Measurements from ENCODE around the gene C16orf86.

C16orf86 gene

DNA sequence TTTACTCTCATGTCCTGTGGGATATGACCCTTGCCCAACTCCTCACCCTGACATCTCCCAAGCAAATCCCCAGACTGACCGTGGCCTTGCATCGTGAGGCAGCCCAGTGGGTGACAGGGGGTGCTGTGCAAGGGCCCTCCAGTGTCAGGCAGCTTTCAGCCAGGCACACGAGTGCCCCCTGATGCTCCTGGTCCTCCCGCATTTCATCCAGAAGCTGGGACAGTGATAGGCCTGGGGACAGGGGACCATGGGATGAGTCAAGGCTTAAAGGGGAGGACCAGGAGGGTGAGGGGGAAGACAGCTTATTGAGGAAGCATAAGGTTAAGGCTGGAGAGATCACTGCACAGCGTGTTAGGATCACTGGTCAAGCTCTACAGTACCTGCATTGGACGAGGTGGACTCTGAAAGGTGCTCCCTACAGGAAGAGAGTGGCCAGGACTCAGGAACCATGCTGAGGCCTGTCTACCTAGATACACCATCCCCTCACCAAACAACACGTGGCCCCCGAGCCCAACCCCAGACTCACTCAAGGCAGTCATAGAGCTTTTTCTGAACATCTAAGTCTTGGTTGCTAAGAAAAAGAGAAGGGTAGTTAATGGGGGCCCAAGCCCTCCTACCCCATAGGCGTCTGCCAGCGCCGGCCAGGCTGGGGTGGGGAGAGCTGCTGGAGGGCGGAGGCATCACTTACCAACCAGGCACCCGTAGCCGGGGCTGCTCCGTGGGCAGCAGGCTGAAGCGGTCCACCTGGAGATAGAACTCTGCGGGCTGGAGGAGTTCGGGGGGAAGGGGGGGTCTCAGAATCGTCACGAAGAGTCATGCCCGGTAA is 7.6 kb upstream of the C16orf86 start:
- Histone ChIP-seq H2AFZ (ENCODE audit: low read depth, low read length, severe bottlenecking) (no peak overlapping the region), H3K4me2 (ENCODE audit: low read depth, low read length, poor library complexity, severe bottlenecking) (peak overlapping the region; percentile 64), H3K27ac (ENCODE audit: low read depth, low read length) (peak overlapping the region; percentile 37; the same call in 1 of the 2 replicates), H3K9ac (ENCODE audit: low read length) (peak overlapping the region; percentile 71), H4K20me1 (ENCODE audit: low read depth, low read length) (no peaks in the 10 kb centered on the region), H3K4me3 (ENCODE audit: insufficient read depth, low read length, poor library complexity, severe bottlenecking) (peak overlapping the region; percentile 73), H3F3A (ENCODE audit: insufficient read depth) (peaks cover 7% of the 10 kb centered on the region; the same call in 1 of the 2 replicates), H3K27me3 (ENCODE audit: low read length) (no peaks in the 10 kb centered on the region), H3K79me2 (ENCODE audit: insufficient read depth, low read length) (no peaks in the 10 kb centered on the region), H3K9me2 (replicated peaks; ENCODE audit: insufficient read depth, low read length) (no peaks in the 10 kb centered on the region), H3K36me3 (ENCODE audit: low read length) (no peaks in the 10 kb centered on the region), H3K9me3 (ENCODE audit: insufficient read depth, low read length) (no peaks in the 10 kb centered on the region)
- TF ChIP-seq, protein P1, sequence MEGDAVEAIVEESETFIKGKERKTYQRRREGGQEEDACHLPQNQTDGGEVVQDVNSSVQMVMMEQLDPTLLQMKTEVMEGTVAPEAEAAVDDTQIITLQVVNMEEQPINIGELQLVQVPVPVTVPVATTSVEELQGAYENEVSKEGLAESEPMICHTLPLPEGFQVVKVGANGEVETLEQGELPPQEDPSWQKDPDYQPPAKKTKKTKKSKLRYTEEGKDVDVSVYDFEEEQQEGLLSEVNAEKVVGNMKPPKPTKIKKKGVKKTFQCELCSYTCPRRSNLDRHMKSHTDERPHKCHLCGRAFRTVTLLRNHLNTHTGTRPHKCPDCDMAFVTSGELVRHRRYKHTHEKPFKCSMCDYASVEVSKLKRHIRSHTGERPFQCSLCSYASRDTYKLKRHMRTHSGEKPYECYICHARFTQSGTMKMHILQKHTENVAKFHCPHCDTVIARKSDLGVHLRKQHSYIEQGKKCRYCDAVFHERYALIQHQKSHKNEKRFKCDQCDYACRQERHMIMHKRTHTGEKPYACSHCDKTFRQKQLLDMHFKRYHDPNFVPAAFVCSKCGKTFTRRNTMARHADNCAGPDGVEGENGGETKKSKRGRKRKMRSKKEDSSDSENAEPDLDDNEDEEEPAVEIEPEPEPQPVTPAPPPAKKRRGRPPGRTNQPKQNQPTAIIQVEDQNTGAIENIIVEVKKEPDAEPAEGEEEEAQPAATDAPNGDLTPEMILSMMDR (IDR thresholded peaks at IDR 0.05; ENCODE audit: insufficient read depth, low read length, poor library complexity, severe bottlenecking), result no peak
- no peak for TF ChIP-seq EZH2phosphoT487 (conservative IDR thresholded peaks at IDR 0.05; ENCODE audit: low read length)

DNA sequence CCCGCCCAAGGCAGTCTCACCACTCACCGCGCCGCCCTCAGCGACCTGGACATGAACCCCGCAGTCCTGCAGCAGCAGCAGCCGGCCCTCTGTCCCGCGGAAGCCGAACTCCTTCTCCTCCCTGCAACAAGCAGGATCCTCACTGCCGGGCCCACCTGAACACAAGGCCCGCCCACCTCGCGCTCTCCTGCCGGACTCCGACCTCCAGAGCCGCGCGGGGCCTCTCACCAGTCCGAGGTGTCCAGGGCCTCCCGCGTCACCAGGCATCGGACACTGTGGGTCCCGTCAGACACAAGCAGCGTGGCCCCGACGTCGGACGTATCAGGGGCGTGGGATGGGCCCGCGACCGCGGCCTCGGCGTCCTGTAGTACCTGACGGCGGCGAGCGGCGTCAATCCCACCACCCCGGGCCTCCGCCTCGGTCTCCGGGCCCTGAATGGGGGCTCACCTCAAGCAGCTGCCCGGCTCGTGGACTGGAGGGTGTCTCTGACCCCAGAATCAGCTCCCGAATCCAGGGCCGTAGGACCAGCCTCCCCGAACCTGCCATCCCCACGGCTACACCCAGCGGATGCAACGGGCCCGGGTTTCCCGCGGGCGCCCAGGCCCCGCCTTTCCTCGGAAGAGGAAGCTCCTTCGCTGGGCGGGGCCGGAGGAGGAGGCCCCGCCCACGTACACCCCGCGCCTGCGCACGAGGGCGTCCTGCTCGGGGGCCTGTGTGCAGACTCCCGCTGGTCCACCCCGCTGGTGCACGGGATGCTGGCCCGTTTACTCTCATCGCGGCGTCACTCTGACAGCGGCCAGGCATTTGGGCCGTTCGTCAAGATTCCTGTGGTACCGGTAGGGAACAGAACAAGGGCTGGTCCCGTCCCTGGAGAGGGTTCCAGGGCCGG is 6.7 kb upstream of the C16orf86 start, which contains the start of gene ACD:
Gene ACD (minus strand): TSS at position 586 of the 889 bp plus-strand sequence. CDS start 40 bp downstream, at position 546.
- no peak for TF ChIP-seq EZH2phosphoT487 (conservative IDR thresholded peaks at IDR 0.05; ENCODE audit: low read length)
- TF ChIP-seq, protein P1 (IDR thresholded peaks at IDR 0.05; ENCODE audit: insufficient read depth, low read length, poor library complexity, severe bottlenecking), result no peak
- no peaks in the 10 kb centered on the region for H3K36me3 ChIP-seq (ENCODE audit: low read length)

GRCh38 chr16:67660564-67661028 is 6.0 kb upstream of the C16orf86 start, which contains the start of gene PARD6A:
Gene PARD6A (plus strand): TSS chr16:67660960. CDS start chr16:67661039, 79 bp downstream.
- H3K27me3 ChIP-seq (ENCODE audit: low read length), result no peaks in the 10 kb centered on the region
- H3K9me2 ChIP-seq (replicated peaks; ENCODE audit: insufficient read depth, low read length), result no peaks in the 10 kb centered on the region
- H2AFZ ChIP-seq (ENCODE audit: low read depth, low read length, severe bottlenecking), result peak within 1 kb of the TSS; percentile 76
- peak within 1 kb of the TSS; percentile 71 for H3K27ac ChIP-seq (ENCODE audit: low read depth, low read length)
- H3K9me3 ChIP-seq (ENCODE audit: insufficient read depth, low read length), result no peaks in the 10 kb centered on the region
- no peaks in the 10 kb centered on the region for H3F3A ChIP-seq (ENCODE audit: insufficient read depth)
- H3K4me2 ChIP-seq (ENCODE audit: low read depth, low read length, poor library complexity, severe bottlenecking), result peak within 1 kb of the TSS; percentile 75
- TF ChIP-seq EZH2phosphoT487 (conservative IDR thresholded peaks at IDR 0.05; ENCODE audit: low read length), result no peak
- TF ChIP-seq, protein P1 (IDR thresholded peaks at IDR 0.05; ENCODE audit: insufficient read depth, low read length, poor library complexity, severe bottlenecking), result no peak
- H3K36me3 ChIP-seq (ENCODE audit: low read length), result no peaks in the 10 kb centered on the region
- H3K4me3 ChIP-seq (ENCODE audit: insufficient read depth, low read length, poor library complexity, severe bottlenecking), result peak within 1 kb of the TSS; percentile 73
- no peaks in the 10 kb centered on the region for H4K20me1 ChIP-seq (ENCODE audit: low read depth, low read length)
- peak within 1 kb of the TSS; percentile 71 for H3K9ac ChIP-seq (ENCODE audit: low read length)
- no peaks in the 10 kb centered on the region for H3K79me2 ChIP-seq (ENCODE audit: insufficient read depth, low read length)

More for the DNA sequence above, 6.7 kb upstream of the C16orf86 start, which contains the start of gene ACD:
- H3K9me3 ChIP-seq (ENCODE audit: insufficient read depth, low read length), result no peaks in the 10 kb centered on the region
- peak within 1 kb of the TSS; percentile 73 for H3K4me3 ChIP-seq (ENCODE audit: insufficient read depth, low read length, poor library complexity, severe bottlenecking)
- H3F3A ChIP-seq (ENCODE audit: insufficient read depth), result peaks cover 7% of the 10 kb centered on the region; the same call in 1 of the 2 replicates
- no peaks in the 10 kb centered on the region for H3K79me2 ChIP-seq (ENCODE audit: insufficient read depth, low read length)
- no peaks in the 10 kb centered on the region for H4K20me1 ChIP-seq (ENCODE audit: low read depth, low read length)
- H2AFZ ChIP-seq (ENCODE audit: low read depth, low read length, severe bottlenecking), result peak within 1 kb of the TSS; percentile 76
- peak within 1 kb of the TSS; percentile 75 for H3K4me2 ChIP-seq (ENCODE audit: low read depth, low read length, poor library complexity, severe bottlenecking)
- peak within 1 kb of the TSS; percentile 71 for H3K9ac ChIP-seq (ENCODE audit: low read length)
- peak within 1 kb of the TSS; percentile 71 for H3K27ac ChIP-seq (ENCODE audit: low read depth, low read length)
- H3K27me3 ChIP-seq (ENCODE audit: low read length), result no peaks in the 10 kb centered on the region
- no peaks in the 10 kb centered on the region for H3K9me2 ChIP-seq (replicated peaks; ENCODE audit: insufficient read depth, low read length)
